H1 (cell line): ENCODE results near the gene STRN. TPM values are rescaled to one million over a fixed set of nuclear protein-coding genes. Genes with fewer than 3 reads are reported as not detected.

Experiments used
- ASH2L ChIP-seq: fragments of 200-600, 300-600 bp; sonication (generic); IDR thresholded peaks from one replicate; pipeline ENCODE4 v1.7.1; 2017; ENCODE audit warnings: low read length
- BCL11A ChIP-seq, 2 experiments: IDR thresholded peaks; one replicate each; pipeline ENCODE4 v1.6.1; 2011; ENCODE audit warnings: low read depth in 2 of 2, low read length in 2 of 2, mild to moderate bottlenecking in 2 of 2
- CBX5 ChIP-seq: fragments of 300-800, 300-1000 bp; sonication (generic); IDR thresholded peaks from 2 replicates; pipeline ENCODE4 v1.7.1; 2016; ENCODE audit warnings: antibody characterized with exemption, low read length, low read depth
- CREB1 ChIP-seq: IDR thresholded peaks from 2 replicates; pipeline ENCODE4 v1.6.1; 2012; ENCODE audit warnings: inconsistent platforms
- EGR1 ChIP-seq: IDR thresholded peaks from 2 replicates; pipeline ENCODE4 v1.6.1; 2011; ENCODE audit warnings: low read depth, low read length, borderline replicate concordance
- MAFK ChIP-seq: IDR thresholded peaks from 2 replicates; pipeline ENCODE4 v1.6.1; 2012; ENCODE audit warnings: low read depth, mild to moderate bottlenecking, improper control_type of control experiment, low read length
- SIX5 ChIP-seq: IDR thresholded peaks from 2 replicates; pipeline ENCODE4 v1.6.1; 2011; ENCODE audit warnings: mild to moderate bottlenecking, low read depth, low read length
- polyA plus RNA-seq, 7 experiments: library from polyadenylated mRNA; depleted of rRNA in 3 of 7; stranded (reverse) in 5 of 7; unstranded in 2 of 7; fragments of >200 nt in 5 of 7; fragments of 200-250 nt in 2 of 7; gene quantifications; 1 replicate in 5 of 7; 2 replicates in 1 of 7; 4 replicates in 1 of 7; pipeline versions ENCODE4 v1.2.1 to v1.2.3, GENCODE V29; 2011 to 2013; ENCODE audit warnings: missing spikeins in 2 of 7, mixed read lengths in 2 of 7
- total RNA-seq: library from RNA; stranded (reverse); fragmentation: NEBNext Ultra II Directional; extraction: Animal tissue kit (Norgen Biotek cat#: 25700); gene quantifications from 2 replicates; pipeline ENCODE4 v1.2.1, GENCODE V29; 2021

Gene STRN
- total and polyA plus RNA-seq, 2 of the 8 experiments (the other 6 are each of a cell fraction or from before 2014, with no cell fraction given): 8.3 to 47.0 TPM

DNA sequence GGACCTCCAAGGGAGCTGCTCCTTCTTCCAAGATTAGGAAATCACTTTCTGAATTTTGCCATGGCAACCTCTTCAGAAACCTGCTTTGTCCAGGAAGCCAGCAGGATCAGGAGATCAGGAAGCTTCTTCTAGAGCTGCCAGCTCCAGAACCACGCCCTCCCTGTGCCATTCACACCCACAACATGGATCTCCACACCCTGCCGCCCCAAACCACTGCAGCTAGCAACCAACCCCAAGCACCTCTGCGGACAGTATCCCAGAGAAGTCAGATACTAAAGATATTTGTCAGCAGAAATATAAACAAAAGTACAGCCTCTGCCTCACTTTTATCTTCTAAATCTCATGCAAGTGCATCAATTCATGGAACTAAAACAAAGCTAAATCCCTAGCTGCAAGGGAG is 163.4 kb downstream of the STRN start (continued):
- no peak for TF ChIP-seq BCL11A (IDR thresholded peaks at IDR 0.05; ENCODE audit: low read depth in 2 of 2, low read length in 2 of 2)
- TF ChIP-seq MAFK: no peak
- no peak for TF ChIP-seq ASH2L
- no peak for TF ChIP-seq SIX5
- TF ChIP-seq EGR1: no peak
- no peak for TF ChIP-seq CBX5
- no peak for TF ChIP-seq CREB1
- TF ChIP-seq, all 59 proteins: peak for 0
